Cardiac muscle cell (in vitro differentiated cells and primary cell): ENCODE results near the gene AHRR. TPM values are rescaled to one million over a fixed set of nuclear protein-coding genes. Genes with fewer than 3 reads are reported as not detected.
"Not testable (repeated sequence)": the region's sequence is repeated elsewhere in the genome, so short reads cannot be mapped to it uniquely, and the experiment has no call there.

Source experiments
- DNase-seq, 2 donors: peaks; one replicate each; pipeline versions ENCODE4 v3.0.0 to v3.0.0-alpha.2; 2010 to 2017; ENCODE audit warnings: low read depth in 1 of 2, low spot score in 1 of 2
- H3K27ac ChIP-seq: fragments of 200-600 bp; sonication (generic); 2 replicates; pipeline ENCODE4 v1.5.1; 2016
- H3K27me3 ChIP-seq: fragments of 200-600 bp; sonication (generic); 2 replicates; pipeline ENCODE4 v1.6.0; 2016; ENCODE audit warnings: control low read depth
- H3K36me3 ChIP-seq: fragments of 200-600 bp; sonication (generic); 2 replicates; pipeline ENCODE4 v1.5.1; 2016; ENCODE audit warnings: control low read depth
- H3K4me1 ChIP-seq: fragments of 200-600 bp; sonication (generic); 2 replicates; pipeline ENCODE4 v1.8.1; 2017; ENCODE audit warnings: low read depth, mild to moderate bottlenecking, mixed run types
- H3K4me3 ChIP-seq: fragments of 200-600 bp; sonication (generic); 2 replicates; pipeline ENCODE4 v1.5.1; 2016; ENCODE audit warnings: mild to moderate bottlenecking
- H3K9me3 ChIP-seq: fragments of 200-600 bp; sonication (generic); 2 replicates; pipeline ENCODE4 v1.5.1; 2017; ENCODE audit warnings: low read depth, mild to moderate bottlenecking, control low read depth
- CTCF ChIP-seq: IDR thresholded peaks from 2 replicates; pipeline ENCODE4 v1.5.1; 2012; ENCODE audit warnings: low read depth, mild to moderate bottlenecking, low read length
- polyA plus RNA-seq: library from polyadenylated mRNA; unstranded; fragments of >200 nt; fragmentation: Nextera tagmentation; extraction: Ambion mirVana; gene quantifications from 2 replicates; pipeline ENCODE4 v1.2.1, GENCODE V29; 2016
- total RNA-seq: library from RNA; depleted of rRNA; stranded (reverse); fragments of >200 nt; gene quantifications from 2 replicates; pipeline ENCODE4 v1.2.3, GENCODE V29; 2016

The AHRR gene
- total and polyA plus RNA-seq, 2 experiments from 2014 or later = 0.99 to 1.4 TPM

GRCh38 chr5:483434-484140, 162.1 kb downstream of the AHRR start:
- Histone ChIP-seq H3K4me3 (no peak overlapping the region), H3K9me3 (no peaks in the 10 kb centered on the region), H3K36me3 (no peaks in the 10 kb centered on the region), H3K27ac (no peak overlapping the region), H3K4me1 (no peaks in the 10 kb centered on the region), H3K27me3 (no peaks in the 10 kb centered on the region)
- no peak for TF ChIP-seq CTCF
- DNase-seq = no peak

GRCh38 chr5:484556-484955, 163.0 kb downstream of the AHRR start:
- no peaks in the 10 kb centered on the region for H3K27me3 ChIP-seq
- H3K36me3 ChIP-seq = no peaks in the 10 kb centered on the region
- H3K27ac ChIP-seq = no peak overlapping the region
- H3K4me1 ChIP-seq = no peaks in the 10 kb centered on the region
- no peak overlapping the region for H3K4me3 ChIP-seq
- no peak for TF ChIP-seq CTCF
- no peaks in the 10 kb centered on the region for H3K9me3 ChIP-seq
- DNase-seq = no peak

GRCh38 chr5:485113-485945, 163.8 kb downstream of the AHRR start:
- no peaks in the 10 kb centered on the region for H3K27me3 ChIP-seq
- no peak for TF ChIP-seq CTCF
- no peaks in the 10 kb centered on the region for H3K4me1 ChIP-seq
- peak in 1 of 2 donors; percentile 54 for DNase-seq
- H3K4me3 ChIP-seq = no peak overlapping the region
- no peaks in the 10 kb centered on the region for H3K36me3 ChIP-seq
- H3K27ac ChIP-seq = no peak overlapping the region
- no peaks in the 10 kb centered on the region for H3K9me3 ChIP-seq

- no peak overlapping the region for H3K27ac ChIP-seq
- no peaks in the 10 kb centered on the region for H3K36me3 ChIP-seq
- no peak for TF ChIP-seq CTCF
- H3K9me3 ChIP-seq = no peaks in the 10 kb centered on the region
- H3K4me3 ChIP-seq = no peak overlapping the region
- peaks cover 2% of the 10 kb centered on the region for H3K27me3 ChIP-seq
- no peak for DNase-seq
- no peaks in the 10 kb centered on the region for H3K4me1 ChIP-seq
Measured at GRCh38 chr5:485946-486491, 164.5 kb downstream of the AHRR start.

GRCh38 chr5:486597-486996, 165.1 kb downstream of the AHRR start:
- not testable (repeated sequence) for DNase-seq, H3K27me3 ChIP-seq, H3K4me3 ChIP-seq, H3K9me3 ChIP-seq, H3K27ac ChIP-seq, H3K36me3 ChIP-seq, H3K4me1 ChIP-seq

Other genes with a start within 250 kb of the AHRR start
- gene PLEKHG4B, start 229.5 kb upstream of the AHRR start, total RNA-seq = 15.0 and 20.1 TPM in 2 replicates
- 8.1 and 9.9 TPM in 2 replicates for gene PLEKHG4B, start 229.5 kb upstream of the AHRR start, polyA plus RNA-seq
- 1.6 and 3.6 TPM in 2 replicates for gene LRRC14B, start 130.2 kb upstream of the AHRR start, total RNA-seq
- gene LRRC14B, start 130.2 kb upstream of the AHRR start, polyA plus RNA-seq = 1.5 and 2.7 TPM in 2 replicates
- gene CCDC127, start 103.6 kb upstream of the AHRR start, total RNA-seq = 6.4 and 11.3 TPM in 2 replicates
- 15.9 and 19.3 TPM in 2 replicates for gene CCDC127, start 103.6 kb upstream of the AHRR start, polyA plus RNA-seq
- gene SDHA, start 103.4 kb upstream of the AHRR start, total RNA-seq = 207 and 247 TPM in 2 replicates
- gene SDHA, start 103.4 kb upstream of the AHRR start, polyA plus RNA-seq = 328 and 410 TPM in 2 replicates
- 69.6 and 101 TPM in 2 replicates for gene PDCD6, start 50.1 kb upstream of the AHRR start, total RNA-seq
- gene PDCD6, start 50.1 kb upstream of the AHRR start, polyA plus RNA-seq = 115 and 145 TPM in 2 replicates
- gene EXOC3, start 121.5 kb downstream of the AHRR start, total RNA-seq = 30.5 and 56.4 TPM in 2 replicates
- 34.8 and 36.3 TPM in 2 replicates for gene EXOC3, start 121.5 kb downstream of the AHRR start, polyA plus RNA-seq
- 11.3 and 15.3 TPM in 2 replicates for gene SLC9A3, start 202.7 kb downstream of the AHRR start, total RNA-seq
- gene SLC9A3, start 202.7 kb downstream of the AHRR start, polyA plus RNA-seq = 4.8 and 5.7 TPM in 2 replicates